IMR-90 (cell line): ENCODE data around the gene RIMBP2. TPM values are rescaled to one million over a fixed set of nuclear protein-coding genes. Genes with fewer than 3 reads are reported as not detected.

Source experiments
- ATAC-seq: fragments of 200-7000 bp; cut with Tn5 transposase; 2 replicates; pipeline ENCODE4 v1.9.1; 2020; ENCODE audit warnings: low read depth, mild to moderate bottlenecking, moderate library complexity
- BruUV-seq: library from RNA; stranded (reverse); fragments of 400-500 nt; replicated peaks from 2 replicates; lab custom pipeline; 2021; lab: Mats Ljungman, UMichigan
- CTCF ChIA-PET: fragments of 300-600 bp; formaldehyde crosslinking; extraction: SDS; loops from one replicate; lab custom pipeline; 2021; ENCODE audit warnings: antibody characterized with exemption; lab: Yijun Ruan, JAX
- POLR2A ChIA-PET: fragments of 300-600 bp; sonication (Branson Sonifier 250); formaldehyde crosslinking; loops from one replicate; lab custom pipeline; 2022; ENCODE audit warnings: antibody characterized with exemption; ENCODE audit not compliant: unreplicated experiment; lab: Charles Lee
- DNase-seq: peaks from one replicate; pipeline ENCODE4 v3.0.0; 2013
- H2AFZ ChIP-seq: replicated peaks from 2 replicates; pipeline ENCODE3; 2013; ENCODE audit warnings: low read length, mild to moderate bottlenecking; ENCODE audit not compliant: poor library complexity
- H2AK5ac ChIP-seq: 2 replicates; pipeline ENCODE4 v1.6.1; 2013; ENCODE audit warnings: low read depth, low read length, inconsistent platforms
- H2AK9ac ChIP-seq: replicated peaks from 2 replicates; pipeline ENCODE3; 2013; ENCODE audit warnings: mild to moderate bottlenecking, low read depth, low read length, moderate library complexity; ENCODE audit not compliant: poor library complexity
- H2BK120ac ChIP-seq: 2 replicates; pipeline ENCODE4 v1.6.1; 2013; ENCODE audit warnings: low read depth, low read length, inconsistent platforms
- H2BK15ac ChIP-seq: 3 replicates; pipeline ENCODE4 v1.6.1; 2013; ENCODE audit warnings: low read depth, low read length, inconsistent platforms
- H2BK20ac ChIP-seq: 2 replicates; pipeline ENCODE4 v1.6.1; 2013; ENCODE audit warnings: low read depth, mild to moderate bottlenecking, inconsistent platforms, low read length, moderate library complexity
- H2BK5ac ChIP-seq: 2 replicates; pipeline ENCODE4 v1.6.1; 2013; ENCODE audit warnings: mild to moderate bottlenecking, low read depth, low read length, inconsistent platforms; ENCODE audit not compliant: poor library complexity, severe bottlenecking
- H3K14ac ChIP-seq: replicated peaks from 2 replicates; pipeline ENCODE4 v1.6.1; 2013; ENCODE audit warnings: low read depth, low read length, inconsistent platforms
- H3K18ac ChIP-seq: 2 replicates; pipeline ENCODE4 v1.6.1; 2013; ENCODE audit warnings: low read depth, low read length, control low read depth
- H3K23ac ChIP-seq: 2 replicates; pipeline ENCODE4 v1.6.1; 2013; ENCODE audit warnings: low read depth, low read length, inconsistent platforms
- H3K27ac ChIP-seq: 2 replicates; pipeline ENCODE4 v1.5.1; 2013; ENCODE audit warnings: mild to moderate bottlenecking, control low read depth, low read length; ENCODE audit not compliant: insufficient read depth
- H3K27me3 ChIP-seq: 2 replicates; pipeline ENCODE4 v1.6.1; 2013; ENCODE audit warnings: low read length; ENCODE audit not compliant: control insufficient read depth, insufficient read depth
- H3K36me3 ChIP-seq: 2 replicates; pipeline ENCODE4 v1.6.1; 2013; ENCODE audit warnings: low read length, mixed read lengths; ENCODE audit not compliant: control insufficient read depth, insufficient read depth
- H3K4ac ChIP-seq: 2 replicates; pipeline ENCODE4 v1.6.1; 2013; ENCODE audit warnings: low read depth, low read length, inconsistent platforms
- H3K4me1 ChIP-seq: 2 replicates; pipeline ENCODE4 v1.6.1; 2013; ENCODE audit warnings: low read length, mixed read lengths; ENCODE audit not compliant: control insufficient read depth, insufficient read depth
- H3K4me2 ChIP-seq: 2 replicates; pipeline ENCODE4 v1.6.1; 2013; ENCODE audit warnings: low read depth, mild to moderate bottlenecking, control low read depth, low read length, moderate library complexity
- H3K4me3 ChIP-seq: 2 replicates; pipeline ENCODE4 v1.5.1; 2013; ENCODE audit warnings: low read depth, mild to moderate bottlenecking, control low read depth, low read length, moderate library complexity; ENCODE audit not compliant: insufficient read depth
- H3K56ac ChIP-seq: 2 replicates; pipeline ENCODE4 v1.6.1; 2013; ENCODE audit warnings: low read length, inconsistent platforms; ENCODE audit not compliant: insufficient read depth; ENCODE audit errors: extremely low read depth
- H3K79me1 ChIP-seq, 2 experiments: 2 replicates each; pipeline ENCODE4 v1.6.1; 2013; ENCODE audit warnings: low read length in 2 of 2, inconsistent platforms in 1 of 2, low read depth in 1 of 2
- H3K9ac ChIP-seq: 2 replicates; pipeline ENCODE4 v1.6.1; 2013; ENCODE audit warnings: low read depth, low read length, control low read depth
- H3K9me1 ChIP-seq: 2 replicates; pipeline ENCODE4 v1.6.1; 2013; ENCODE audit warnings: low read length, inconsistent platforms; ENCODE audit not compliant: insufficient read depth
- H3K9me3 ChIP-seq: 2 replicates; pipeline ENCODE4 v1.6.1; 2013; ENCODE audit warnings: low read length; ENCODE audit not compliant: control insufficient read depth, insufficient read depth
- H4K20me1 ChIP-seq: 2 replicates; pipeline ENCODE4 v1.6.1; 2013; ENCODE audit warnings: low read length, inconsistent platforms; ENCODE audit not compliant: insufficient read depth
- H4K5ac ChIP-seq: 2 replicates; pipeline ENCODE4 v1.6.1; 2013; ENCODE audit warnings: mild to moderate bottlenecking, low read depth, low read length, control low read depth
- H4K8ac ChIP-seq, 2 experiments: 2 replicates each; pipeline ENCODE4 v1.6.1; 2013; ENCODE audit warnings: low read depth in 2 of 2, low read length in 2 of 2, control low read depth in 1 of 2, inconsistent platforms in 1 of 2
- H4K91ac ChIP-seq: 2 replicates; pipeline ENCODE4 v1.6.1; 2013; ENCODE audit warnings: low read depth, low read length, inconsistent platforms; ENCODE audit not compliant: insufficient read depth
- BHLHE40 ChIP-seq: fragments of 150-350 bp; IDR thresholded peaks from 2 replicates; pipeline ENCODE4 v1.6.1; 2016; ENCODE audit warnings: mild to moderate bottlenecking, low read depth, low read length
- CEBPB ChIP-seq: IDR thresholded peaks from 2 replicates; pipeline ENCODE4 v1.6.1; 2012; ENCODE audit warnings: low read depth, low read length, improper control_type of control experiment
- CTCF ChIP-seq: conservative IDR thresholded peaks from 2 replicates; pipeline ENCODE4 v1.5.1; 2012; ENCODE audit warnings: mild to moderate bottlenecking, low read depth, low read length, improper control_type of control experiment
- ELK1 ChIP-seq: fragments of 150-350 bp; IDR thresholded peaks from 2 replicates; pipeline ENCODE4 v1.6.1; 2016; ENCODE audit warnings: low read depth, mild to moderate bottlenecking, low read length, moderate library complexity, borderline replicate concordance
- FOS ChIP-seq: fragments of 150-350 bp; IDR thresholded peaks from 2 replicates; pipeline ENCODE4 v1.6.1; 2016; ENCODE audit warnings: low read depth, low read length
- MAFK ChIP-seq: IDR thresholded peaks from 2 replicates; pipeline ENCODE4 v1.6.1; 2012; ENCODE audit warnings: low read depth, low read length, improper control_type of control experiment
- NFE2L2 ChIP-seq: fragments of 150-350 bp; IDR thresholded peaks from 2 replicates; pipeline ENCODE4 v1.6.1; 2016; ENCODE audit warnings: low read depth, mild to moderate bottlenecking, low read length
- POLR2A ChIP-seq: IDR thresholded peaks from 2 replicates; pipeline ENCODE4 v1.6.1; 2012; ENCODE audit warnings: mild to moderate bottlenecking, low read depth, low read length
- RCOR1 ChIP-seq: IDR thresholded peaks from 2 replicates; pipeline ENCODE4 v1.6.1; 2012; ENCODE audit warnings: mild to moderate bottlenecking, low read length, improper control_type of control experiment; ENCODE audit not compliant: insufficient replicate concordance
- RFX5 ChIP-seq: IDR thresholded peaks from 2 replicates; pipeline ENCODE4 v1.8.0; 2012; ENCODE audit warnings: low read depth, mild to moderate bottlenecking, low read length, moderate library complexity
- SMC3 ChIP-seq: fragments of 150-350 bp; IDR thresholded peaks from 2 replicates; pipeline ENCODE4 v1.6.1; 2016; ENCODE audit warnings: low read depth, mild to moderate bottlenecking, antibody characterized with exemption, low read length, moderate library complexity
- USF2 ChIP-seq: fragments of 150-350 bp; IDR thresholded peaks from 2 replicates; pipeline ENCODE4 v1.6.1; 2017; ENCODE audit warnings: mild to moderate bottlenecking, antibody characterized with exemption, low read length, low read depth
- WGBS, 2 experiments: methylation state at CpG; one replicate each; pipeline versions ENCODE4 v1.1.5 to v1.1.7; 2013; ENCODE audit warnings: missing lambda C conversion rate in 2 of 2; ENCODE audit not compliant: insufficient read length in 1 of 2; ENCODE audit errors: extremely low coverage in 2 of 2; 5-methylcytosine and 5-hydroxymethylcytosine counted together
- dilution Hi-C: fragments of 300-500 bp; cut with HindIII; formaldehyde crosslinking; loops from one replicate; pipeline ENCODE4 v1.14.3; 2018; ENCODE audit warnings: low sequenced_read_pairs; ENCODE audit not compliant: unreplicated experiment
- in situ Hi-C: fragments of 300-500 bp; cut with MboI; formaldehyde crosslinking; loops from 3 replicates; pipeline ENCODE4 v1.14.3; 2019; ENCODE audit warnings: low sequenced_read_pairs, inconsistent platforms, mixed read lengths
- intact Hi-C: fragments of 100-400 bp; cut with micrococcal nuclease; formaldehyde crosslinking; loops from 2 replicates; pipeline ENCODE4 v1.10.0; 2022
- polyA plus RNA-seq, 3 experiments: library from polyadenylated mRNA; depleted of rRNA; stranded (reverse); fragments of >200 nt; gene quantifications; 2 replicates each; pipeline ENCODE4 v1.2.3, GENCODE V29; 2012; ENCODE audit warnings: low replicate concordance in 1 of 3
- total RNA-seq: library from RNA; depleted of rRNA; stranded (reverse); fragments of >200 nt; gene quantifications from 2 replicates; pipeline ENCODE4 v1.2.3, GENCODE V29; 2012

Gene RIMBP2
- total and polyA plus RNA-seq, 2 of the 4 experiments (the other 2 are of a cell fraction), result not detected

- intact Hi-C loops, result no loop called here
- no peak overlapping the region for H3K4me2 ChIP-seq
- H3K4me1 ChIP-seq, result no peaks in the 10 kb centered on the region
- H3K23ac ChIP-seq, result no peak overlapping the region
- CTCF ChIA-PET, result no interaction called here
- no peak overlapping the region for H4K5ac ChIP-seq
- no peak for TF ChIP-seq CEBPB
- no peak for TF ChIP-seq FOS
- no peak for TF ChIP-seq MAFK
- TF ChIP-seq USF2, result no peak
- no peak for TF ChIP-seq ELK1
- TF ChIP-seq BHLHE40, result no peak
- TF ChIP-seq CTCF, result no peak
- no peak for TF ChIP-seq RCOR1
- no peak for TF ChIP-seq NFE2L2
- no peak for TF ChIP-seq RFX5
- TF ChIP-seq SMC3, result no peak
- TF ChIP-seq POLR2A, result no peak
- POLR2A ChIA-PET, result no interaction called here
- no peak overlapping the region for H3K9ac ChIP-seq
- in situ Hi-C loops, result no loop called here
- no peak overlapping the region for H2AK9ac ChIP-seq
- ATAC-seq, result no peak
- H3K79me1 ChIP-seq, result no peaks in the 10 kb centered on the region
- dilution Hi-C loops, result no loop called here
- 74% methylated on average over 6 of the region's 8 CpGs; no CpG with 5 or more reads in 1 of the 2 experiments for WGBS, 2 experiments
- DNase-seq, result no peak
- no peak overlapping the region for H2BK20ac ChIP-seq
- no peak overlapping the region for H2BK120ac ChIP-seq
- no TSS peak for BruUV-seq
- H4K91ac ChIP-seq, result no peak overlapping the region
- H3K36me3 ChIP-seq, result no peaks in the 10 kb centered on the region
- no peak overlapping the region for H2AFZ ChIP-seq
- H3K18ac ChIP-seq, result no peak overlapping the region
- no peaks in the 10 kb centered on the region for H4K20me1 ChIP-seq
- H3K4ac ChIP-seq, result no peak overlapping the region
- no peak overlapping the region for H2AK5ac ChIP-seq
- H3K27me3 ChIP-seq, result no peaks in the 10 kb centered on the region
- no peak overlapping the region for H3K56ac ChIP-seq
- H3K9me3 ChIP-seq, result peaks cover 66% of the 10 kb centered on the region
- H3K27ac ChIP-seq, result no peak overlapping the region
- no peak overlapping the region for H2BK5ac ChIP-seq
- H3K14ac ChIP-seq, result no peak overlapping the region
- H4K8ac ChIP-seq, result no peak overlapping the region
- no peak overlapping the region for H2BK15ac ChIP-seq
- no peak overlapping the region for H3K4me3 ChIP-seq
- H3K9me1 ChIP-seq, result no peaks in the 10 kb centered on the region
Observed at GRCh38 chr12:130571734-130572133, 144.4 kb downstream of the RIMBP2 start.
